Effector CD8-positive, alpha-beta T cell (primary cell): ENCODE data around the gene C12orf42.

Experiments
- DNase-seq: peaks from one replicate; lab custom pipeline; 2025; lab: John Stamatoyannopoulos, UW

The C12orf42 gene

GRCh38 chr12:103333676-103334075, 162.1 kb downstream of the C12orf42 start:
- DNase-seq: no peak

GRCh38 chr12:103331643-103332042, 164.1 kb downstream of the C12orf42 start:
- DNase-seq: no peak

GRCh38 chr12:103330672-103331071, 165.1 kb downstream of the C12orf42 start:
- DNase-seq: no peak

- no peak for DNase-seq
These were observed 168.1 kb downstream of the C12orf42 start for GRCh38 chr12:103327676-103328075.

GRCh38 chr12:103326190-103326589, 169.6 kb downstream of the C12orf42 start:
- DNase-seq: no peak

GRCh38 chr12:103318566-103318965, 177.2 kb downstream of the C12orf42 start:
- no peak for DNase-seq

GRCh38 chr12:103317220-103317619, 178.5 kb downstream of the C12orf42 start:
- no peak for DNase-seq

GRCh38 chr12:103314786-103315185, 181.0 kb downstream of the C12orf42 start:
- no peak for DNase-seq

GRCh38 chr12:103313894-103314293, 181.9 kb downstream of the C12orf42 start:
- DNase-seq: no peak

GRCh38 chr12:103312742-103313354, 182.9 kb downstream of the C12orf42 start:
- DNase-seq: no peak

- DNase-seq: no peak
These were observed 185.1 kb downstream of the C12orf42 start for GRCh38 chr12:103310546-103311270.

- DNase-seq: no peak
These were observed 187.4 kb downstream of the C12orf42 start for GRCh38 chr12:103308396-103308795.

- no peak for DNase-seq
These were observed 192.3 kb downstream of the C12orf42 start for GRCh38 chr12:103303484-103303883.

GRCh38 chr12:103301642-103302591, 193.9 kb downstream of the C12orf42 start:
- no peak for DNase-seq

- no peak for DNase-seq
These were observed 207.8 kb downstream of the C12orf42 start for GRCh38 chr12:103288016-103288415.

GRCh38 chr12:103282124-103282523, 213.6 kb downstream of the C12orf42 start:
- no peak for DNase-seq

GRCh38 chr12:103279444-103279843, 216.3 kb downstream of the C12orf42 start:
- no peak for DNase-seq

- DNase-seq: no peak
These were observed 217.4 kb downstream of the C12orf42 start for GRCh38 chr12:103278329-103278728.

GRCh38 chr12:103273645-103274044, 222.1 kb downstream of the C12orf42 start:
- no peak for DNase-seq

GRCh38 chr12:103272949-103273348, 222.8 kb downstream of the C12orf42 start:
- DNase-seq: no peak

- no peak for DNase-seq
These were observed 225.8 kb downstream of the C12orf42 start for GRCh38 chr12:103269946-103270345.

- DNase-seq: no peak
These were observed 226.8 kb downstream of the C12orf42 start for GRCh38 chr12:103268831-103269514.
